SJCRH30 (cell line): Measurements from ENCODE around the gene TMEM63A. TPM values are rescaled to one million over a fixed set of nuclear protein-coding genes. Genes with fewer than 3 reads are reported as not detected.
"Not testable (repeated sequence)": the region's sequence is repeated elsewhere in the genome, so short reads cannot be mapped to it uniquely, and the experiment has no call there.

Source experiments
- DNase-seq, 2 experiments: peaks; one replicate each; pipeline ENCODE4 v3.0.0-alpha.2; 2015 to 2020
- H3K27ac ChIP-seq: fragments of 250-450 bp; sonication (Bioruptor Pico); 2 replicates; pipeline ENCODE4 v1.5.1; 2020; ENCODE audit warnings: mild to moderate bottlenecking, moderate library complexity
- H3K27me3 ChIP-seq: fragments of 250-450 bp; sonication (Bioruptor Pico); 2 replicates; pipeline ENCODE4 v1.5.1; 2020; ENCODE audit warnings: mild to moderate bottlenecking, moderate library complexity
- H3K36me3 ChIP-seq: fragments of 250-450 bp; sonication (Bioruptor Pico); 2 replicates; pipeline ENCODE4 v1.5.1; 2020; ENCODE audit warnings: mild to moderate bottlenecking, moderate library complexity
- H3K4me1 ChIP-seq: fragments of 250-450 bp; sonication (Bioruptor Pico); 2 replicates; pipeline ENCODE4 v1.5.1; 2020; ENCODE audit warnings: mild to moderate bottlenecking, moderate library complexity
- H3K4me3 ChIP-seq: fragments of 250-450 bp; sonication (Bioruptor Pico); 2 replicates; pipeline ENCODE4 v1.5.1; 2020; ENCODE audit warnings: mild to moderate bottlenecking, moderate library complexity
- H3K9me3 ChIP-seq: fragments of 250-450 bp; sonication (Bioruptor Pico); replicated peaks from 2 replicates; pipeline ENCODE4 v1.5.1; 2020; ENCODE audit warnings: mild to moderate bottlenecking, moderate library complexity
- total RNA-seq: library from RNA; depleted of rRNA; stranded (reverse); fragments of >200 nt; shearing (Covaris generic); gene quantifications from 2 replicates; pipeline ENCODE4 v1.2.3, GENCODE V29; 2014

Gene TMEM63A
- total RNA-seq, 1 experiment from 2014 or later: 20.4 TPM

DNA sequence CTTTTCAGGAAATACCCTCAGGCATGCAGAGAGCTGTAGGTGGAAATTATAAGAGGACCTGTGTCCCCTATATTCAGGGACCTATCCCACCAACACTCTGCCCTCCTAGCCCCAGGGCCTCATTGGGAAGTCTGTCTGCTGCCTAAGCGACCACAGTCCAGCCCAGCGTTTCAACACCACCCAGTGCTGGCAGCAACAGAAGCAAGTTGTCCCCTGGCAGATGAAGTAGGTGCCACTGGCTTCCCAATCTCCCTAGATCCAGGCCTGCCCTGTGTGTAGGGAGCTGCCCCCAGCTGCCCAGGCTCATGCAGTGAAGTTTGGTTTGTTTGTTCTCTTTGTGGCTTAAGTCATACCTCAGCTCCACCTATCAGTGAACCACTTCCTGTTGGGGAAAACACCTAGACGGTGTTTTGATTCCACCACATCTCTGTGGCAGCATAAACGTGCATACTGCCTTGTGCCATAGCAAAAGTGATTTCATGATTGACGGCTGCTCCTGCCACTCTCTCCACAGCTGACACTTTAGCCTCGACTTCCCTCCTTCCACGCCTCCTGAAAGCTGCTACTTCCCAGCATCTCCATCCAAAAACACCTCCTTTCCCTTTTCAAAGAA lies 14.9 kb upstream of the TMEM63A start:
- peaks cover 13% of the 10 kb centered on the region for H3K4me1 ChIP-seq
- no peak overlapping the region for H3K4me3 ChIP-seq
- H3K9me3 ChIP-seq: no peaks in the 10 kb centered on the region
- H3K36me3 ChIP-seq: no peaks in the 10 kb centered on the region
- peak in 1 of 2 experiments; percentile 33 for DNase-seq
- no peaks in the 10 kb centered on the region for H3K27me3 ChIP-seq
- no peak overlapping the region for H3K27ac ChIP-seq

DNA sequence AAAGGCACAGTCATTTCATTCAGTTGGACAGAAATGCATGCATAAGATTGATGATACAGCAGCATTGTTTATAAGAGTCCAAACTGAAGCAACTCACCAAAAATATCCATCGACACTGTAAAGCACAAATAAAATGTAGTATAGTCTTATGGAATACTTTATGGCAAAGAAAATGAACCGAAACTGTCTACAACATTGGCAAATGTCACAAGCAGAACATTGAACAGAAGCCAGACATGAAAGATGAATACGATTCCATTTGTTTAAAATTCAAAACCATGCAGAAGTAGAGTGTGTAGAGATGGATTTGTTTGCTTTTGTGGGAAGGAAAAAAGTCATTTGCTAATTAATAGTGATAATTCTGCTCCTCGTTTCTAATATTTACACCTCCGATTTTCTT lies 14.3 kb upstream of the TMEM63A start:
- Histone ChIP-seq H3K27ac (no peak overlapping the region), H3K4me1 (peaks cover 17% of the 10 kb centered on the region), H3K4me3 (no peak overlapping the region), H3K27me3 (no peaks in the 10 kb centered on the region), H3K36me3 (no peaks in the 10 kb centered on the region), H3K9me3 (no peaks in the 10 kb centered on the region)
- no peak for DNase-seq

DNA sequence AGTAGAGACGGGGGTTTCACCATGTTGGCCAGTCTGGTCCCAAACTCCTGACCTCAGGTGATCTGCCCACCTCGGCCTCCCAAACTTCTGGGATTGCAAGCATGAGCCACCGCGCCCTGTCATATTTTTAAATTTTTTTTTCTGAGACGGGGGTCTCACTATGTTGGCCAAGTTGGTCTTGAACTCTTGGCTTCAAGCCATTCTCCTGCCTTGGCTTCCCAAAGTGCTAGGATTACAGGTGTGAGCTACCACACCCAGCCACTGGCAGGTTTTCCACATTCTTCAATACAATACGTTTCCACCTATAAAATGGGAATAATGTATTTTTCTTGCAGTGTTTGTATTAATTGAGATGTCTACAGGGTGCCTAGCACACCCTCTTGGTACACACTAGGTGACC lies 10.1 kb upstream of the TMEM63A start:
- no peaks in the 10 kb centered on the region for H3K27me3 ChIP-seq

DNA sequence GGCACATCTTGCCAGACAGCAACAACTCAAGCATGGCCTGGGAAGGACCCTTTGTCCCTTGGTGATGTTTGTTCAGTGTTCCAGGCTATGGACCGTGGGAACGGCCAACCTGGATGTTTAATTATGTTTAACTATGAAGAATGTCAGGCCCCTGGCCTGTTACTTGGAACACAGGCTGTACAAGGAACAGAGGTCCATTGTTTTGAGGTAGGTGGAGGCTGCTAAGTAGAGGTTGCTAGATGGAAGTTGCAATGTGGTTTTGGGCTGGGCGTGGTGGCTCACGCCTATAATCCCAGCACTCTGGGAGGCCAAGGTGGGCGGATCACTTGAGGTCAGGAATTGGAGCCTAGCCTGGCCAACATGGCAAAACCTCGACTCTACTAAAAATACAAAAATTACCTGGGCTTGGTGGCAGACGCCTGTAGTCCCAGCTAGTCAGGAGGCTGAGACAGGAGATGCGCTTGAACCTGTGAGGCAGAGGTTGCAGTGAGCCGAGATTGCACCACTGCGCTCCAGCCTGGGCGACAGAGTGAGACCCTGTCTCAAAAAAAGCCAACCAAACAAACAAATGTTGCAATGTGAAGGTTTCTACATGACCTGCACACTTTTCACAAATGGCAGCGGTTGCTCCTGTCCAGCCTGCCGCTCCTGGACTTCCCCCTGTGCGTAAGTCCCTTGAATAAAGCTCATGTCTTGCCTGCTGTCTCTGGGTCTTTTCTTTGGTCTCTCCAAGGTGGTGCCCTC lies 9.2 kb upstream of the TMEM63A start:
- H3K27ac ChIP-seq: peak overlapping the region; percentile 84
- DNase-seq: peak; percentile 72 to 83
- H3K27me3 ChIP-seq: no peaks in the 10 kb centered on the region
- peaks cover 35% of the 10 kb centered on the region for H3K4me1 ChIP-seq
- H3K9me3 ChIP-seq: no peaks in the 10 kb centered on the region
- H3K4me3 ChIP-seq: no peak overlapping the region
- H3K36me3 ChIP-seq: no peaks in the 10 kb centered on the region

More for the DNA sequence above, 10.1 kb upstream of the TMEM63A start:
- Histone ChIP-seq H3K9me3 (no peaks in the 10 kb centered on the region), H3K36me3 (no peaks in the 10 kb centered on the region), H3K4me3 (no peak overlapping the region), H3K27ac (no peak overlapping the region), H3K4me1 (peaks cover 43% of the 10 kb centered on the region)
- no peak for DNase-seq

GRCh38 chr1:225890346-225891228 lies 8.4 kb upstream of the TMEM63A start:
- Histone ChIP-seq H3K4me3 (no peak overlapping the region), H3K27me3 (no peaks in the 10 kb centered on the region)

DNA sequence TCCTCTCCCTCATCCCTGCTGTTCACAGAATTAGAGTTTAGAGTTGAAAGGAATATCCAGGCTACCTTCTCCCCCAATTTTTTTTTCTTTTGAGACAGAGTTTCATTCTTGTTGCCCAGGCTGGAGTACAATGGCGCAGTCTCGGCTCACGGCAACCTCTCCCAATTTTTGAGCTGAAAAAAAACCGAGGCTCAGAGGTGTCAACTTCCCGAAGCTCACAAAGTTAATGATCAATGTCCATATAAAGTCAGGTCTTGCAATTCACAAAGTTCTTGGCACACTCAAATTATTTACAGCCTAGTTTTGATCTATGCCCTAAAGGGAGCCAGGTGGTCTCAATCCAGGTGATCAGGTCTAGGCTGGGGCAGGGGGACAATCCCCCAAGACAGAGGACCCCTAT lies 7.6 kb upstream of the TMEM63A start:
- H3K9me3 ChIP-seq: no peaks in the 10 kb centered on the region
- H3K4me3 ChIP-seq: no peak overlapping the region
- peak overlapping the region; percentile 84 for H3K27ac ChIP-seq
- no peak for DNase-seq
- H3K4me1 ChIP-seq: peaks cover 35% of the 10 kb centered on the region
- no peaks in the 10 kb centered on the region for H3K27me3 ChIP-seq
- H3K36me3 ChIP-seq: no peaks in the 10 kb centered on the region

More at GRCh38 chr1:225890346-225891228, 8.4 kb upstream of the TMEM63A start:
- no peaks in the 10 kb centered on the region for H3K36me3 ChIP-seq
- H3K27ac ChIP-seq: peak overlapping the region; percentile 84
- H3K9me3 ChIP-seq: no peaks in the 10 kb centered on the region
- DNase-seq: no peak
- H3K4me1 ChIP-seq: peaks cover 35% of the 10 kb centered on the region

DNA sequence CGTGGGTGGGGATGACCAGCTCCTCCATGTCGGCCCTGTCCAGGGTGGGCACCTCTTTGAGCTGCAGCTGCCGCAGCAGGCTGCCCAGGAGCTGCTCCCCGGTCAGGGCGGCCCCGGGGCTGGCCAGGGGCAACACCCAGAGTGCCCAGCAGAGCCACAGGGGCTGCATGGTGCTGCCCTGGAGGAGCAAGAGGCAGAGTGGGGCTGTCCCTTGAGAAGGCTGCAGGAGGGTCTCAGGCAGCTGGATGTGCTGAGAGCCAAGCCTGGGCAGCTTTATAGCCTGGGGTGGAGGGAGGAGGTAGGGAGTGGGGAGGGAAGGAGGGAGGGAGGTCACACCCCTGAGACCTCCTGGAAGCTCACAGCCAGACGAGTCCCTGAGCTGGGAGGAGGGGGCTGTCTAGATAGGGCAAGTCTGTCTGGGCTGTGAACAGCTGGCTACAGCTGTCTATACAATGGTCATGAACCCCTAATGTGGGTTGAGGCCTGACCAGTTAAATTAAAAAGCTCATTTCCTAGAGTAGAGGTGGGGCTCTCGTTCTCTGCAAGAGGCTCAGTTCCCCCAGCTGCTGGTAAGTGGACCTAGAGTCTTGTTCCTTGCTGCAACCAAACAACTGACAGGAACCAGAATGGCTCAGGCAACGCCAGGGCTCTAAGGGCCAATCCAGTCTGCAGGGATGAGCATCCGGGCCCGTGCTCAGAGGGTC lies 6.9 kb upstream of the TMEM63A start, which contains the start of gene LEFTY1:
Gene LEFTY1 (minus strand): TSS at position 249 of the 704 bp plus-strand sequence. CDS start 80 bp downstream, at position 169.
- H3K36me3 ChIP-seq: no peaks in the 10 kb centered on the region
- no peaks in the 10 kb centered on the region for H3K27me3 ChIP-seq
- no peaks in the 10 kb centered on the region for H3K9me3 ChIP-seq
- H3K27ac ChIP-seq: peak within 1 kb of the TSS; percentile 84
- peak; percentile 97 for DNase-seq
- H3K4me3 ChIP-seq: peak within 1 kb of the TSS; percentile 45
- peaks cover 30% of the 10 kb centered on the region for H3K4me1 ChIP-seq

- Histone ChIP-seq H3K4me1 (peaks cover 30% of the 10 kb centered on the region), H3K27me3 (no peaks in the 10 kb centered on the region), H3K4me3 (peak overlapping the region; percentile 45), H3K36me3 (no peaks in the 10 kb centered on the region), H3K27ac (peak overlapping the region; percentile 84), H3K9me3 (no peaks in the 10 kb centered on the region)
- DNase-seq: no peak
These were observed 6.2 kb upstream of the TMEM63A start for GRCh38 chr1:225888289-225888897.

DNA sequence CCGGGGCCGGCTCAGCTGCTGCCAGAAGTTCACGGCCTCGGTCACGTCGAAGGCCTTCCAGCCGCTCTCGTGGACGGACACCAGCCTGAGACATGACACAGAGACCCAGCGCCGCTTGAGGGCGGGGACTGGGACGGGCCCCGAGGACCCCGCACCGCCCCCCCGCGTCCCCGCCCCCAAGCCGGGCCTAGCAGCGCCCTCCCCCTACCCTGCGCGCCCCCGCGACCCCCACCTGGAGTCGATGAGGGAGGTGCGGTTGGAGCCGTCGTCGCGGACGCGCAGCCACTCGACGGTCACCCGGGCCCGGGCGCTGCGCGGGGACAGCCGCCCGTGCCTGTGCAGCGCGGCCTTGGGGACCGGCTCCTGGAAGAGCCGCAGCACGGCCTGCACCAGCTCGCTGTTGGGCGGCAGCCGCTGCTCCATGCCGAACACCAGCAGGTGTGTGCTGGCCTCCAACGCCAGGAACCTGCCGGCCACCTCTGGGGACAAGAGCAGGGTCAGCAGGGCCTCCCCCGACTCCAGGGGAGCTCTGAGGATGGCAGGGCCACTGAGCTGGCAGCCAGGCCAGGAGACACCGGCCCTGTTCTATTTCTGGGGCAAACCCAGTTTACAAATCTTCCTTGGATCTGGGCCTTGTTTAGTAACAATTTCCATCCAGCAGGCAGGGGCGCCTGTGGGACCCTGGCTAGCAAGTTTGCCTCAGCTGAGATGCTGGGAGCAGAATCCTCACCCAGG lies 5.5 kb upstream of the TMEM63A start:
- peaks cover 30% of the 10 kb centered on the region for H3K4me1 ChIP-seq
- H3K9me3 ChIP-seq, DNase-seq, H3K27ac ChIP-seq, H3K27me3 ChIP-seq, H3K36me3 ChIP-seq, H3K4me3 ChIP-seq: not testable (repeated sequence)

- Histone ChIP-seq H3K27me3 (no peaks in the 10 kb centered on the region), H3K4me3 (no peak overlapping the region)
- DNase-seq: no peak
These were observed 4.8 kb upstream of the TMEM63A start for GRCh38 chr1:225887030-225887314.

GRCh38 chr1:225886159-225887029 lies 4.2 kb upstream of the TMEM63A start:
- no peak for DNase-seq
- H3K36me3 ChIP-seq: no peaks in the 10 kb centered on the region
- no peaks in the 10 kb centered on the region for H3K27me3 ChIP-seq
- H3K4me3 ChIP-seq: no peak overlapping the region
- no peaks in the 10 kb centered on the region for H3K9me3 ChIP-seq
- no peak overlapping the region for H3K27ac ChIP-seq
- peaks cover 26% of the 10 kb centered on the region for H3K4me1 ChIP-seq

More at GRCh38 chr1:225887030-225887314, 4.8 kb upstream of the TMEM63A start:
- Histone ChIP-seq H3K36me3 (no peaks in the 10 kb centered on the region), H3K27ac (no peak overlapping the region), H3K9me3 (no peaks in the 10 kb centered on the region), H3K4me1 (peaks cover 30% of the 10 kb centered on the region)

- Histone ChIP-seq H3K4me3 (no peak overlapping the region), H3K4me1 (peaks cover 27% of the 10 kb centered on the region), H3K36me3 (no peaks in the 10 kb centered on the region), H3K9me3 (no peaks in the 10 kb centered on the region), H3K27ac (no peak overlapping the region), H3K27me3 (no peaks in the 10 kb centered on the region)
- DNase-seq: no peak
These were observed 3.2 kb upstream of the TMEM63A start for GRCh38 chr1:225885336-225885735.
